ENCODE measurements around the gene ADCY5.

The ADCY5 gene

GRCh38 chr3:123432832-123433523, 15.9 kb downstream of the ADCY5 start:
- no peak for TF ChIP-seq EZH2 (IDR thresholded peaks at IDR 0.05; ENCODE audit: borderline replicate concordance, low read depth, low read length, severe bottlenecking)
- TF ChIP-seq CTCF (IDR thresholded peaks at IDR 0.05; ENCODE audit: borderline replicate concordance, extremely low read depth, low read length, poor library complexity, severe bottlenecking), result no peak
- no peaks in the 10 kb centered on the region for H3K4me1 ChIP-seq (ENCODE audit: insufficient read depth, low read length)
- H3K36me3 ChIP-seq (ENCODE audit: insufficient read depth, low read length), result no peaks in the 10 kb centered on the region
- H3K27ac ChIP-seq (ENCODE audit: low read length), result no peak overlapping the region
- H3K4me2 ChIP-seq (ENCODE audit: insufficient read depth, low read length), result no peak overlapping the region
- no peaks in the 10 kb centered on the region for H3K79me2 ChIP-seq (ENCODE audit: insufficient read depth, low read length)
- H3K9ac ChIP-seq (ENCODE audit: low read depth, low read length), result no peak overlapping the region
- H4K20me1 ChIP-seq (ENCODE audit: insufficient read depth, low read length), result no peaks in the 10 kb centered on the region
- peaks cover 14% of the 10 kb centered on the region for H3K27me3 ChIP-seq (ENCODE audit: insufficient read depth, low read length, poor library complexity)
- H3K4me3 ChIP-seq (ENCODE audit: low read depth in 1 of 2, low read length in 2 of 2), result no peak overlapping the region
- H3K9me3 ChIP-seq (ENCODE audit: insufficient read depth, low read length, severe bottlenecking), result no peaks in the 10 kb centered on the region
- H2AFZ ChIP-seq (ENCODE audit: low read depth, low read length), result no peak overlapping the region
- DNase-seq, result no peak
- ATAC-seq (ENCODE audit: insufficient read depth, low read depth), result no peak

DNA sequence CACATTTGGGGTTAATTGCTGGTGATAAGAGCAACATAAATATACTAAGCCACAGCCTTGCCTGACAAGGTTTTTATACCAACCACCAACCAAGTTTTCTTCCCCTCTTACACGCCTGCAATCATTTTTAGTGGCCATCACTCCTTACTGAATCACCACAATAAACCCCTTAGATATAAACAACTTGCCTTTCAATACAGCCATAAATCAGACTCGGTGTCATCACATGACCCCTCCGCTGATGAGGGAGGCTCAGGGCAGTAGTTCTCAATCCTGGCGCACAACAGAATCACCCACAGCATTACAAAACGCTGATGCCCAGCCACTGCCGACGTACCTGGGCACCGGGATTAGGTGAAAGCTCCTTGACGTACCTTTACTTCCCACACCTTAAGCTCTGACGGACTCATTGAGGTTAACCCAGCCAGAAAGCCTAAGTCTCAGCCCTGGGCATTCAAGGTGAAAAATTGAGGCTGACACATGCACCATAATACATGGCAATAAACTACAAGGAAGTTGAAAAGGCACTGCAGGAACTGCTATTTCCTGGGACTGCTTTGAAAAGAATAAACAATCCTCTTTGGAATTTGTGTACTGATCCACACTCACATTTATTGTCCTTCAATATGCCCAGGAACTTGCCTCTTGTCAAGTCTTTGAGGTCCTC, 17.1 kb downstream of the ADCY5 start:
- H3K27ac ChIP-seq (ENCODE audit: low read length), result no peak overlapping the region
- H4K20me1 ChIP-seq (ENCODE audit: insufficient read depth, low read length), result no peaks in the 10 kb centered on the region
- H3K9me3 ChIP-seq (ENCODE audit: insufficient read depth, low read length, severe bottlenecking), result no peaks in the 10 kb centered on the region
- DNase-seq, result no peak
- H3K36me3 ChIP-seq (ENCODE audit: insufficient read depth, low read length), result no peaks in the 10 kb centered on the region
- H3K4me1 ChIP-seq (ENCODE audit: insufficient read depth, low read length), result no peaks in the 10 kb centered on the region
- H3K4me3 ChIP-seq (ENCODE audit: low read depth in 1 of 2, low read length in 2 of 2), result no peak overlapping the region
- no peak overlapping the region for H2AFZ ChIP-seq (ENCODE audit: low read depth, low read length)
- peaks cover 11% of the 10 kb centered on the region for H3K27me3 ChIP-seq (ENCODE audit: insufficient read depth, low read length, poor library complexity)
- no peak overlapping the region for H3K9ac ChIP-seq (ENCODE audit: low read depth, low read length)
- ATAC-seq (ENCODE audit: insufficient read depth, low read depth), result no peak
- H3K79me2 ChIP-seq (ENCODE audit: insufficient read depth, low read length), result no peaks in the 10 kb centered on the region
- H3K4me2 ChIP-seq (ENCODE audit: insufficient read depth, low read length), result no peak overlapping the region
- TF ChIP-seq EZH2 (IDR thresholded peaks at IDR 0.05; ENCODE audit: borderline replicate concordance, low read depth, low read length, severe bottlenecking) (no peak), CTCF (IDR thresholded peaks at IDR 0.05; ENCODE audit: borderline replicate concordance, extremely low read depth, low read length, poor library complexity, severe bottlenecking) (no peak)

GRCh38 chr3:123431007-123431657, 17.8 kb downstream of the ADCY5 start:
- Histone ChIP-seq H3K4me1 (ENCODE audit: insufficient read depth, low read length) (no peaks in the 10 kb centered on the region), H3K4me3 (ENCODE audit: low read depth in 1 of 2, low read length in 2 of 2) (no peak overlapping the region), H3K9me3 (ENCODE audit: insufficient read depth, low read length, severe bottlenecking) (no peaks in the 10 kb centered on the region), H3K27me3 (ENCODE audit: insufficient read depth, low read length, poor library complexity) (peaks cover 11% of the 10 kb centered on the region), H2AFZ (ENCODE audit: low read depth, low read length) (no peak overlapping the region), H3K36me3 (ENCODE audit: insufficient read depth, low read length) (no peaks in the 10 kb centered on the region), H3K4me2 (ENCODE audit: insufficient read depth, low read length) (no peak overlapping the region), H4K20me1 (ENCODE audit: insufficient read depth, low read length) (no peaks in the 10 kb centered on the region), H3K9ac (ENCODE audit: low read depth, low read length) (no peak overlapping the region), H3K79me2 (ENCODE audit: insufficient read depth, low read length) (no peaks in the 10 kb centered on the region), H3K27ac (ENCODE audit: low read length) (no peak overlapping the region)
- no peak for ATAC-seq (ENCODE audit: insufficient read depth, low read depth)
- no peak for DNase-seq
- TF ChIP-seq EZH2 (IDR thresholded peaks at IDR 0.05; ENCODE audit: borderline replicate concordance, low read depth, low read length, severe bottlenecking) (no peak), CTCF (IDR thresholded peaks at IDR 0.05; ENCODE audit: borderline replicate concordance, extremely low read depth, low read length, poor library complexity, severe bottlenecking) (no peak)
